Measurements from ENCODE around the gene FOXK1. TPM values are rescaled to one million over a fixed set of nuclear protein-coding genes. Genes with fewer than 3 reads are reported as not detected.

The FOXK1 gene
- total RNA-seq, 2 donors from 2014 or later: 36.9 to 43.4 TPM

GRCh38 chr7:4720225-4720624 is 38.1 kb downstream of the FOXK1 start:
- Histone ChIP-seq H3K36me3 (ENCODE audit: control insufficient read depth, insufficient read depth, low read length) (no peaks in the 10 kb centered on the region), H3K4me1 (ENCODE audit: control insufficient read depth, insufficient read depth, low read length) (peaks cover 7% of the 10 kb centered on the region), H3K27ac (ENCODE audit: low read depth, low read length) (no peak overlapping the region), H3K27me3 (ENCODE audit: control insufficient read depth, insufficient read depth, low read length, poor library complexity, severe bottlenecking) (no peaks in the 10 kb centered on the region), H3K9ac (ENCODE audit: extremely low read depth, low read length, poor library complexity, severe bottlenecking) (no peak overlapping the region), H3K4me3 (ENCODE audit: low read length) (no peak overlapping the region), H3K9me3 (ENCODE audit: control insufficient read depth, low read length) (peaks cover 6% of the 10 kb centered on the region)
- Mint-ChIP-seq H3K27ac (no peak overlapping the region), H3K4me1 (peaks cover 8% of the 10 kb centered on the region), H3K27me3 (ENCODE audit: insufficient read depth) (no peaks in the 10 kb centered on the region), H3K9me3 (peaks cover 4% of the 10 kb centered on the region), H3K4me3 (no peak overlapping the region), H3K36me3 (ENCODE audit: low read depth) (peaks cover 48% of the 10 kb centered on the region)
- 77 to 80% methylated on average over 3 of the region's 3 CpGs for WGBS, 2 experiments (ENCODE audit: insufficient coverage in 1 of 2, insufficient read length in 1 of 2)
- TF ChIP-seq, protein P1, sequence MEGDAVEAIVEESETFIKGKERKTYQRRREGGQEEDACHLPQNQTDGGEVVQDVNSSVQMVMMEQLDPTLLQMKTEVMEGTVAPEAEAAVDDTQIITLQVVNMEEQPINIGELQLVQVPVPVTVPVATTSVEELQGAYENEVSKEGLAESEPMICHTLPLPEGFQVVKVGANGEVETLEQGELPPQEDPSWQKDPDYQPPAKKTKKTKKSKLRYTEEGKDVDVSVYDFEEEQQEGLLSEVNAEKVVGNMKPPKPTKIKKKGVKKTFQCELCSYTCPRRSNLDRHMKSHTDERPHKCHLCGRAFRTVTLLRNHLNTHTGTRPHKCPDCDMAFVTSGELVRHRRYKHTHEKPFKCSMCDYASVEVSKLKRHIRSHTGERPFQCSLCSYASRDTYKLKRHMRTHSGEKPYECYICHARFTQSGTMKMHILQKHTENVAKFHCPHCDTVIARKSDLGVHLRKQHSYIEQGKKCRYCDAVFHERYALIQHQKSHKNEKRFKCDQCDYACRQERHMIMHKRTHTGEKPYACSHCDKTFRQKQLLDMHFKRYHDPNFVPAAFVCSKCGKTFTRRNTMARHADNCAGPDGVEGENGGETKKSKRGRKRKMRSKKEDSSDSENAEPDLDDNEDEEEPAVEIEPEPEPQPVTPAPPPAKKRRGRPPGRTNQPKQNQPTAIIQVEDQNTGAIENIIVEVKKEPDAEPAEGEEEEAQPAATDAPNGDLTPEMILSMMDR (conservative IDR thresholded peaks at IDR 0.05): no peak
- DNase-seq: no peak

DNA sequence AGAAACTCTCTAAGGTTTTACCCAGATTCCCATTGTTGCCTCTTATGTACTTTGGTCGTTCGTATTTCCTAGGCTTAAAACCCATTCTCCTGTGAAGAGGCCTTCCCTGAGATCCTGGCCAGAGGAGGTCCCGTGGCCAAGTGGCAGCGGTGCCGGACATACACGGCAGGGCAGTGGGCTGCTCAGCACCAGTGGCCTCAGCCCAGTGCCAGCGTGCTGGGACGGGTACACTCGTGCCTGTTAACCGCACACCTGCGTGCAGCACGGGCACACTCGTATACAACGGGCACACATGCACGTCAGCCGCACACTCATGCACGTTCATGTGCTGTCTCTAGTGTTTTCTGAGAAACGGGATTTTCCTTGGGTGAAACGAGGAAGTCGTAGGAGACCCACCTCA is 40.2 kb downstream of the FOXK1 start:
- WGBS, 2 experiments (ENCODE audit: insufficient coverage in 1 of 2, insufficient read length in 1 of 2): 96% methylated on average over 20 of the region's 20 CpGs
- H3K9me3 Mint-ChIP-seq: no peaks in the 10 kb centered on the region
- DNase-seq: no peak

GRCh38 chr7:4722960-4723630 is 41.0 kb downstream of the FOXK1 start:
- Mint-ChIP-seq H3K9me3 (no peaks in the 10 kb centered on the region), H3K27me3 (ENCODE audit: insufficient read depth) (no peaks in the 10 kb centered on the region), H3K4me1 (peaks cover 8% of the 10 kb centered on the region), H3K27ac (no peak overlapping the region), H3K4me3 (no peak overlapping the region), H3K36me3 (ENCODE audit: low read depth) (peaks cover 30% of the 10 kb centered on the region)
- TF ChIP-seq, protein P1 (conservative IDR thresholded peaks at IDR 0.05): no peak
- no peaks in the 10 kb centered on the region for H3K27me3 ChIP-seq (ENCODE audit: control insufficient read depth, insufficient read depth, low read length, poor library complexity, severe bottlenecking)
- DNase-seq: no peak
- WGBS, 2 experiments (ENCODE audit: insufficient coverage in 1 of 2, insufficient read length in 1 of 2): 94 to 96% methylated on average over 24 to 30 of the region's 30 CpGs
- H3K4me3 ChIP-seq (ENCODE audit: low read length): no peak overlapping the region
- H3K9ac ChIP-seq (ENCODE audit: extremely low read depth, low read length, poor library complexity, severe bottlenecking): no peak overlapping the region
- H3K9me3 ChIP-seq (ENCODE audit: control insufficient read depth, low read length): no peaks in the 10 kb centered on the region
- H3K36me3 ChIP-seq (ENCODE audit: control insufficient read depth, insufficient read depth, low read length): peaks cover 5% of the 10 kb centered on the region
- H3K27ac ChIP-seq (ENCODE audit: low read depth, low read length): no peak overlapping the region
- H3K4me1 ChIP-seq (ENCODE audit: control insufficient read depth, insufficient read depth, low read length): peaks cover 7% of the 10 kb centered on the region

More for the DNA sequence above, 40.2 kb downstream of the FOXK1 start:
- Histone ChIP-seq H3K9me3 (ENCODE audit: control insufficient read depth, low read length) (no peaks in the 10 kb centered on the region), H3K4me1 (ENCODE audit: control insufficient read depth, insufficient read depth, low read length) (peaks cover 7% of the 10 kb centered on the region), H3K4me3 (ENCODE audit: low read length) (no peak overlapping the region), H3K27ac (ENCODE audit: low read depth, low read length) (no peak overlapping the region), H3K9ac (ENCODE audit: extremely low read depth, low read length, poor library complexity, severe bottlenecking) (no peak overlapping the region), H3K36me3 (ENCODE audit: control insufficient read depth, insufficient read depth, low read length) (no peaks in the 10 kb centered on the region), H3K27me3 (ENCODE audit: control insufficient read depth, insufficient read depth, low read length, poor library complexity, severe bottlenecking) (no peaks in the 10 kb centered on the region)
- TF ChIP-seq, protein P1 (conservative IDR thresholded peaks at IDR 0.05): no peak
- peaks cover 8% of the 10 kb centered on the region for H3K4me1 Mint-ChIP-seq
- no peaks in the 10 kb centered on the region for H3K27me3 Mint-ChIP-seq (ENCODE audit: insufficient read depth)
- no peak overlapping the region for H3K4me3 Mint-ChIP-seq
- H3K27ac Mint-ChIP-seq: no peak overlapping the region
- H3K36me3 Mint-ChIP-seq (ENCODE audit: low read depth): peaks cover 36% of the 10 kb centered on the region

Data from endodermal cell (in vitro differentiated cells).